ENCODE data around the gene LGI1.

LGI1 gene

DNA sequence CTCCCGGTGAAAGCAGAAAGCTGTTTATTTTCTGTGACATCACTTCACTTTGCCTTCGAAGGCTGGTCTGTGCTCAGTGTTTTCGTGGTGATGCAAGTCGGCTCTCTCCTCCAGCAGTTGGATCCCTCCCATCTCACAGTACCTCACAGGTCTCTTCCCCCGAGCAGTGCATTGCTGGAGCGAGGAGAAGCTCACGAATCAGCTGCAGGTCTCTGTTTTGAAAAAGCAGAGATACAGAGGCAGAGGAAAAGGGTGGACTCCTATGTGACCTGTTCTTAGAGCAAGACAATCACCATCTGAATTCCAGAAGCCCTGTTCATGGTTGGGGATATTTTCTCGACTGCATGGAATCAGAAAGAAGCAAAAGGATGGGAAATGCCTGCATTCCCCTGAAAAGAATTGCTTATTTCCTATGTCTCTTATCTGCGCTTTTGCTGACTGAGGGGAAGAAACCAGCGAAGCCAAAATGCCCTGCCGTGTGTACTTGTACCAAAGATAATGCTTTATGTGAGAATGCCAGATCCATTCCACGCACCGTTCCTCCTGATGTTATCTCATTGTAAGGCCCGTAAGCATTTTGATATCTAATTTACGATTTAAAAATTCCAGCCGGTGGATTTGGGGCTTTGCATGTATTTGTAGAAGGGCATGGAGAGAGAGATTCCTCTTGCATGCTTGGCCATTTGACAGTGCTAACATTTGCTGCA lies at the start of gene LGI1:
LGI1 (plus strand) TSS at position 136 of the 707 bp plus-strand sequence; CDS start at position 345, 209 bp downstream.
- no peak for DNase-seq

DNA sequence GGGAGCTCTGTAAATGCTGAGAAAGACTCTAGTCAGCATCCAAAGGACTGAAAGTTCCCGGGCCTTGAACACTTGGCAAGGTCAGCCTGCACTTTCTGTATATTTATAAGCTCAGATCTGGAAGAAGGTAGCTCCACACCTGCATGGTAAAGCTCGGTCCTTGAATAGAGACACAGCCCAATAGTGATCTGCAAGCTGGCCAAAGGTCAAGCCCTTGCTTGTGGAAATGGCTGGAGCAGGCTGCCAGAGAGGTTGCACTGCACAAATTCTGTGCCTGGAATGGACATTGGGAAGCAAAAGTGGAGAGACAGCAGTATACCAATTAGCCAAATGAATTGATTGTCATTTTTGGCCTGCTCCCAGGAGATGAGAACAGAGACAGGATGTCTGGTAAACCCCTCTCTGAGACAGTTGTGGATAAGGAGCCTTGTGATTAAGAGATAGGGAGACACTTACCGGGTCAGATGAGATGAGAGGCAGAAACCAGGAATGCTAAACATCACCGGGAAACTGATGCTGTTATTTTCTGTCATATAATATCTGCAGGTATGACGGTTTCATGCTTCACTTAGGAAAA lies 47.3 kb upstream of the LGI1 start:
- no peak for DNase-seq

DNA sequence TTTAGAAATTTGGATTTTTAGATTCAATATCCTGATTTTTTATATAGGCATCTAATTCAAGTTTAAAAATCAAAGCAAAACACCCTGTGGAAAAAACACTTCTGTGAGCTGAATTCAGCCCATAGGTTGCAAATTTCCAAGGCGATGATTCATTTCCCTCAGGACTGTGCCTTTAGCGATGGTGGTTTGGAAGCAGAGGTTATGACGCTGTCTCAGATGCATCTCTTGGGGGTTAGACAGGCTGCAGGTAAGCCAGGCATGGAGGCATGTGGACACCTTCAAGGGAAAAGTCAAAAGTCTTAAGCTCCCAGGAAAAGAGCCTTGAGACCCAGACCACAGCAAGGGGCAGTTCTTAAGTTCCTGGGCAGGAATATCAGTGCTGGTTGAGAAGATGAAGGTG lies 45.8 kb upstream of the LGI1 start:
- no peak for DNase-seq

DNA sequence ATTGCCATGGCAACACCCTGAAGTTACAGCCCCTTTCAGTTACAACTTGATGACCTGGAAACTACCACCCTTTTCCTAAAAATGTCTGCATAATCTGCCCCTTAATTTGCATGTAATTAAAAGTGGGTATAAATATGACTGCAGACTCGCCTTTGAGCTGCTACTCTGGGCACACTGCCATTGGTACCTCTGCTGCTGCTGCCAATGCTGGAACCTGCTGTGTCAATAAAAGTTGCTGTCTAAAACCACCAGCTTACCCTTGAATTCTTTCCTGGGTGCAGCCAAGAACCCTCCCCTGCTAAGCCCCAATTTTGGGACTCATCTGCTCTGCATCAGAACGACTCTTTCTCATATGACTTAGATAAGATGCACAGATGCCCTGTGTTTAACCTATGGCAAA lies 45.1 kb upstream of the LGI1 start:
- DNase-seq = no peak

DNA sequence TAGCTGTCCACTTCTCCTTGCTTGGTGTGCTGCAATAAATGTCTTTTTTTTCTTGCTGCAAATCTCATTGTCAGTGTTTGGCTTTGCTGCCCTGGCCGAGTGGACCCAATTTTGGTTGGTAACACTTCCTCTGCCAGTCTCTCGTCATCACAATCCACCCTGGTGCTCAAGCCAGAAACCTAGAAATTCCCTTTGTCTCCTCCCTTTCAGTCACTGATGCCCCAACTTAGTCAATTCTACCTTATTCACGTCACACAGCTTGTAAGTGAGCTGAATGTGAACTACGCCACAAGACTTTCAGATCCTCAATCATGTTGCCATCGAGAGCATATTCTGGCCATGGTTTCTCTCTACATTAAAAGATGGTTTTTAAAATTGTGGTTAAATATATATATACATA lies 42.4 kb upstream of the LGI1 start:
- DNase-seq = no peak

DNA sequence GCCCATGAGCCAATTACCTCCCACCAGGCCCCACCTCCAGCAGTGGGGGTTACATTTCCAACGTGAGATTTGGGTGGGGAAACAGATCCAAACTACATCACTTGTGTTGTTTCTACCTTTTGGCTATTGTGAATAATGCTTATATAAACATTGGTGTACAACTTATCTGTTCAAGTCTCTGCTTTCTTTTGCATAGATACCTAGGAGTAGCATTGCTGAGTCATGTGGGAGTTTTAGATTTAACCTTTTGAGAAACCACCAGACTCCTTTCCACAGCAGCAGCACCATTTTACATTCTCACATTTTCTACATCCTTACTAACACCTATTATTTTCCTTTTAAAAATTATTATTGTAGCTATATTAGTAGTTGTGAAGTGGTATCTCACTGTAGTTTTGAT lies 41.0 kb upstream of the LGI1 start:
- DNase-seq = no peak

DNA sequence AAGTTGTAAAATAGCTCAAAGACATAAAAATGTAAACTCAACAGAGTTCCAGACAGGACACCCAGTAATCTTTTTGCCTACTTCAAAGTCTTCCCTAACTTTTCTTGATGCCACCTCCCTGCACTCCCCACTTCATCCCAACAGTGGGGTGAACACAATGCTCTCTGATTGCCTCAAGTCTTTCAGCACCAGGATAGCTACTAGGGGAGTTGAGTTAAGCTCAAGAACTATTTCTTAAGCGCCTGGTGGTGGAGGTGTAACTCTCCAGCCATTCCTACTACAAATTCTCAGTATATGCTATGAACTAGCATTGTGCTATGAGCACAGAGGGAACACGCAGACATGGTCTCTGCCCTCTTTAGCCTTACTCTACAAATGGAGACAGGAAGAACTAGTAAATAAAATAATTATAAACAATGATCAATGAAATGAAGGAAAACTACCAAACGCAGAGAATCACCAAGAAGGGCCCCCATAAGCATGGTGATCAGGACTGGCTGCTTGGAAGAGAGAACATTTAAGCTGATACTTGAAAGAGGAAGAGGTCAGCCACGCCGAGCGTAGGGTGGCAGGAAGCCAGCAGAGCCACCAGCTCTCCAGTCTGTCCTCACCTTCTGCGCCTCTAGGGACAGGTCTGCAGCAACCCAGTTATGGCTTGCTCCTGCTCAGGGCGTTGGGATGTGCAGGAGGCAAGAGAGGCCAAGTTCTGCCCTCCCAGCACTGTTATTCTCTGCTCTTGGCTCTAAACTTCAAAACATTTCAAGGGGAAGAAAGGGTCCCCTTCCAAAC lies 38.6 kb upstream of the LGI1 start:
- DNase-seq = no peak

DNA sequence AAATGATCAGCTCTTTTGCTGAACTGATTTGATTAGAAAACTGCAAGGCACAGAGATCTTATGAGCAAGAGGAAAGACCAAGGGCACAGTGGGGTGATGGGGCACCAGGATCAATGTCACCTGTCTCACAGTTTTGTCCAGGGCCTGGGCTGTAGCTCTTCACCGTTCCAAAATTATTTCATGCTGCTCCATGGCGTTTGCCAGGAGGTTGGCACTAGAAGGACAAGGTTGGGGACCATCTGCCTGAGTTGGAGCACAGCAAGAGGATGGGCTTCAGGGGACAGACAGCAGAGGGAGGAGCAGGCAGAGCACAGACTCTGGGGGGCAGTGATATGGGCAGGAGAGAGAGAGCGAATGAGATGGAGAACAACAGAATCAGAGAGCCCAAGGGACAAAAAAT lies 37.8 kb upstream of the LGI1 start:
- DNase-seq = no peak

DNA sequence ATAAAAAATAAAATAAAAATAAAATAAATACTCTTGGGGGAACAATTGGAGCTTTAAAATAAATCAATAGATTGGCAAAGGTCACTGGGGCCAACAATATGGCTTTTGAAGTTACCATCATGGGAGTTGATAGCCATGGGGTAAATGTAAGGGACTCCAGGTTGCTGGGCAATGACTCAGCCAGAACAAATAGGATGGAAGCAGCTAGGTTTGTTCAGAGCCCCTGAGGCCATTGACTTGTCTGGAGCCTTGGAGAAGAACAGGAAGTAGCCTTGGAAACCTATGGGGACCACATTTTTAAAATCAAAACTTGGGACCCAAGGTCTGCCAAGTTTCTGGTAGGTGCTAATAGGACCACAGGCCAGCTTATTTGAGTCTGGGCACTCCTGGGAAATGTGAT lies 35.2 kb upstream of the LGI1 start:
- no peak for DNase-seq

DNA sequence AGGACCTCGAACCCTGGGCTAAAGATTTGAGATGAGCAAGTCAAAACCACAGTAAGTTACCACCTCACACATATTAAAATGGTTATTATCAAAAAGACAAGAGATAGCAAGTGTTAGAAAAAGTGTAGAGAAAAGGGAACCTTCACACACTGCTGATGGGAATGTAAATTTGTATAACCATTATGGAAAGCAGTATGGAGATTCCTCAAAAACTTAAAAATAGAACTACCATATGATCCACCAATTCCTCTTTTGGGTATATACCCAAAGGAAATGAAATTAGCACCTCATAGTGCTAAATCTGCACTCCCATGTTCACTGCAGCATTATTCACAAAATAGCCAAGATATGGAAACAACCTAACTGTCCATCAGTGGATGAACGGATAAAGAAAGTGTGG lies 34.6 kb upstream of the LGI1 start:
- DNase-seq = no peak

DNA sequence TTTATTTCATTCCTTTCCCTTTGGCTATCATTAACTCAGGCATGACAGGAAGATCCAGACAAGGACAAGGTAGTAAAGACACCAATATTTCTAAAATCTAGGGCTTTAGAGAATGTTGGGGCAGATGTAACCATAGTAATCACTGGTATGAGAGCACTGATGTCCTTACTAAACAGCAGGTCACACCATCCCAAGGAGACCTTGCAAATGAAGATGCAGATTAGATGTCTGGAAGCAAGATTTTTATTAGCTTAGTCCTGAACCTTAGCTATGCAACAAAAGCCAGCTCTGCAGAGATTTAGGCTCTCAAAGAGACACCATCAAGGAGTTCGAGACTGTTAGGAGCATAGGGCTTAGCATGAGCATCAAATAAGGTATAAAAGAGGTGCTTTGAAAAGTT lies 31.7 kb upstream of the LGI1 start:
- DNase-seq = no peak

DNA sequence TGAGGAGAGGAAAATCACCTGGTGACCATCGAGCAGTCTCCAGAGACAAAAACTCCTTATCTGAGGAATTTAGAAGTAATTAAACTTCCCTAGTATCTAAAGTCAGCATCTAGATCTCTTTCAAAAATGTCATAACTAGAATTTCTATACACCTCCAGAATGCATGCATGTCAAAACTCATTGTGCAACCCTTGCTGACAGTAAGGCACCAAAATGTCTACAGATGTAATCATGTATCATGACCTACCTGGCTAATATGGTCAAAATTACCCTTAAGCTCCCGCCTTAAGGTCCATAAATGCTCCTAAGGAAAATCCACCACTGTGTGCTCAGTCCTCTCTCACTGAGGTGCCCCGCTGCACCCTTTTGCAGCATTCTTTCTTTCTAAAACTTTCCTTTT lies 16.4 kb upstream of the LGI1 start:
- DNase-seq = no peak

DNA sequence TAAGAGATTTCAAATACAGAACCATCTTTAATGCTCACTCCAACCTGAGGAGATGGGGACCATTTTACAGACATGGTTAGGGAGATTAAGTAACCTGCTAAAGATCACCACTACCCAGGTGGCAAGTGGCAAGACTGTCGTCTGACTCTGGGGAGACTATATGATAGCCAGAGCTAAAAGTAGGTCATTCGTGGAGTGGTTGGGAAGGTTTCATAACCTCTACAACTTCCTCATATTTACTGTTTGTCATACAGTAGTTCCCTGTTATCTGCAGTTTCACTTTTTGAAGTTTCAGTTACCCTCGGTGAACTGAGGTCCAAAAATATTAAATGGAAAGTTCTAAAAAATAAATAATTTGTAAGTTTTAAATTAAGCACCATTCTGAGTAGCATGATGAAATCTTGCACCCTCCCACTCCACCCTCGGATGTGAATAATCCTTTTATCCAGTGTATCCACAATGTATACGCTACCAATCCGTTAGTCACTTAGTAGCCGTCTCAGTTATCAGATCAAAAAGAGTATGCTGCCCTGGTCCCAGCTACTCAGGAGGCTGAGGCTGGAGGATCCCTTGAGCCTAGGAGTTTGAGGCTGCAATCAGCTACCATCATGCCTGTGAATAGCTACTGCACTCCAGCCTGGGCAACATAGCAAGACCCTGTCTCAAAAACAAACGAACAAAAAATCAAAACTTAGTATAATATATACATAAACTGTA lies 14.9 kb upstream of the LGI1 start:
- no peak for DNase-seq

DNA sequence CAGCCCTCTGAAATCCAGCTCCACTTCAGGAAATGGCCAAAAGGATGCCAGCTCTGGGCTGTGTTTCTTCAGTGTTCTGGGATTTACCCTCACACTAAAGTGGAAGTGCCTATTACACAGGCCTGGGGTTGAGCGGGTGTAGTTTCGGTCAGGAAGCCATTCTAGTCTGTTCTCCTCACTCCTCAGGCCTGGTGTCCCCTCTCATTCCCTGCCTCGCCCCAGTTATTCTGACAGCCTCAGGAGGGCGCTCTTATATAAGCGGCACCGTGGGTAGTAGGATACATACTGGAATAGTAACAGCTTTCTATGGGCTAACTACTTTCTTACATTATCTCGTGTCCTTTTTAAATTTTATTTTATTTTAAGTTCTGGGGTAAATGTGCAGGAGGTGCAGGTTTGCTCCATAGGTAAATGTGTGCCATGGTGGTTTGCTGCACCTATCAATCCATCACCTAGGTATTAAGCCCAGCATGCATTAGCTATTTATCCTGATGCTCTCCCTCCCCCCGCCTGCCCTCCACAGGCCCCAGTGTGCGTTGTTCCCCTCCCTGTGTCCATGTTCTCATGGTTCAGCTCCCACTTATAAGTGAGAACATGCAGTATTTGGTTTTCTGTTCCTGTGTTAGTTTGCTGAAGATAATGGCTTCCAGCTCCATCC lies 12.2 kb upstream of the LGI1 start:
- no peak for DNase-seq

DNA sequence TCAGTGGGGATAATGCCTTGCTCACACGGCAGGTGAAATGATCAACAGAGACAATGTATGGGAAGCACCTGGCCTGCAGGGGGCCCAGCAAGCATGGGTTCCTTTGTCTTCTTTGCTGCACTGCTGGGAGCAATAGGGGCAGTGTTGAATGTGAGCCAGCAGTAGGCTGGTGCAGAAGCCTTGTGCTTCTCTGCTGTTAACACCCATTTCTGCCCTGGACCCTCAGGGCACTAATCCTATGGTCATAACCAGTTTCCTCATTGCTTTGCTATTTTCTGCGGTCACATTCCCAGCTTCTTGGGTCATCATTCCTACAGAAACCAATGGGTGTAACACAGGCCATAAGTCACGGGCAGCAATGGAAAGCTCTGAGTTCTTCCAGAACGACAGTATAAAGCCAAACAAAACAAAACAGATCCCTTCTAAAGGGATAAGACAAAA lies 10.9 kb upstream of the LGI1 start:
- DNase-seq = no peak

DNA sequence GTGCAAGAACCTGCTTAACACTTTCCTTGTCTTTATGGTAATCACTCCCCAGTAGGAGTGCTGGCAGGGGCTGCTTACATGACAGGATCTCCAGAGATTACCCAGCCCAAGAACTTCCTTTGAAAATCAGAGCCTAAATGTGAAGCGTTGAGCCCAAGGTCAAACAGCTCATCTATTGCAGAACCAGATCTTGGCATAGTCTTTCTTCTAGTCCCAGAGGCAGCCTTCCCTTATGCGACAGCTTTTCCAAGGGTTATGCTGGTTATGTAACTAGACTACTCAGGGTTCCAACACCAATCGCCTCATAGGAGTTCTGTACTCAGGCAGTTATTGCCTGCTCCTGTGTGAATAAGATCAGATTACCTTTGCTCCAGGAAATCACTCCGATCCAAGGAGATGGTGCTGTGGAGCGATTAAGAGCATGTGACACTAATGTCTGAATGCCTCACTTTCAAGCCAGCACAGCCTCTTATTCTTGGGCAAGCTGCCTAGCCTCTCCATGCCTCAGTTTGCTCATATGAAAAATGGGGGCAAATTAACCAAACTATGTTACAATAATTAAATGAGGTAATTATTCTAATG lies 8.4 kb upstream of the LGI1 start:
- DNase-seq = no peak

DNA sequence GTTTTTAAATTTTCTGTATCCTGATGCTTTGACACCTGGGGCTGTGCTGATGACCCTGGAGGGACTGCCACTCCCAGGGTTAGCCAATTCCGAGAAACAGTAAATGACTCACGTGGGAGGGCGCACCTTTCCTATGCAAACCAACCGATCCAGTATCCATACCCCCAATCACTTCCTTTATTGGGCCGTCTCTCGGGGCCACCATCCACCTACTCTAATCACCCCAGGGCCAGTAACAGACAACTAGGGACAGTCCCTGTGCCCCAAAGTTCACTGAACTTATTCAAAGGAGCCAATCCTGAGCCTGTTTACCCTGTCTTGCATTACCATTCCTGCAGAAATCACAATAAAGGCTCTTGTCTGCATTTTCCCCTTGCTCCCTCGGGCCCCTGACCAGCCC lies 6.6 kb upstream of the LGI1 start:
- no peak for DNase-seq

DNA sequence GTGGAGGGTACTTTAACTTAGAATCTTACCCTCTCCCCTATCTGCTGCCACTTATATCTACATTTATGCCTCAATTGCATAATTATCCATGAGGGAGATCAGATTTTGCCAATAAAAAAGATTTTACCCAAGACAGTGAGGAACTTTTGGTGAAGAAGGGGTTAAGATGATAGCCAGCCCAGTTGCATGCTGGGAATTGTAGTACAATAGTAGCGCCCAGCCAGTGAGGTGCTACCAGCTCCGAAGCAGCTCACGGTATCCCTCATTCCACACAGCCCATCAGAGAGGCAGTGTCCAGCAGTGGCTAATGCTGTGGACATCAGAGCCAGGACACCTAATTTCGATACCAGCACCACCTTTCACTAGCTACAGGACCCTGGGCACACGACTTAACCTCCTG lies 5.9 kb upstream of the LGI1 start:
- no peak for DNase-seq

DNA sequence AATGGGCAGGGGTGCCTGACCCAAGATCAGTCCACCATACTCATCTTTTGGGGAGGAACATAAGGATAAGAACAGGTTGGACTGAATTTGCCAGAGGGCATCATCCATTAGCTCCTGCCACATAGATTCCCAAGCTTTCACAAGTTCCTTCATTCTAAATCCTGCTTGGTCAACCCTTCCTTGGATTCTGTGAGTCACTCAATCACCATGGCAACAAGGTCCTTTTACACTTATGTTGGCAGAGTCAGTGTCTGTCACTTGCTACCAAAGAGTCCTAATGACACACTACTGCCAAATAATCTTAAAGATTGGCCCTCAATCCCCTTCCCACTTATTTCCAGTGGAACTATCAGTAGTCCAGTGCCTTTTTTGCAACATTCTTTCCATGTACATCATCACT lies 5.0 kb upstream of the LGI1 start:
- DNase-seq = no peak

DNA sequence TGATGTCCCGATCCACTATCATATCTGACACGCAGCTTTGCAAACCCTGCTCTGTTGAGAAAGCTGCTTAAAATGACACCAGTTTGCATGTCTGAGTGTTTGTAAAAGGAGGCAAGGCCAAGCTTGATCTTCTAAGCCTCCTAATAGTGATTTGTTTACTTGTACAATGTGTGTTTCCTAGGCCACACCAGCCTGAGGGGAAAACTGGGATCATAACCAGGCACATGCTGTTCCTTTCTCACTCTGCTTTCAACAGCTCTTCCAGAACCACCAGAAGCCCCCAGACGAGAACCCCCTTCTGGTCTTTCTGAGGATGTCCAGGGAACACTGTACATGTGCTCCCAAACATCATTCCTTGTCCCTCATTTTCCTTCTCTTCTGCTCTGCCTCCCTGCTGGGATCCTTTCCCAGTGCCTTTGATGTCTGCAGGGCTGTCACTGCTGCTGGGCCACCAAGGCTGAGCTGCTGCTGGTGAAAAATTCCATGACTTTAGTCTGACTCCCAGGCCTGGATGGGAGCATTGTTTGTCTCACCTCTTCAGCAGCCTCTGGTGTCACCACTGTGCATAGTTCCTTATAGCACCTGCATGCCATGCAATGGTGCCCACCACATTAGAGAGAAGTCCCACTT lies 4.0 kb upstream of the LGI1 start:
- no peak for DNase-seq

DNA sequence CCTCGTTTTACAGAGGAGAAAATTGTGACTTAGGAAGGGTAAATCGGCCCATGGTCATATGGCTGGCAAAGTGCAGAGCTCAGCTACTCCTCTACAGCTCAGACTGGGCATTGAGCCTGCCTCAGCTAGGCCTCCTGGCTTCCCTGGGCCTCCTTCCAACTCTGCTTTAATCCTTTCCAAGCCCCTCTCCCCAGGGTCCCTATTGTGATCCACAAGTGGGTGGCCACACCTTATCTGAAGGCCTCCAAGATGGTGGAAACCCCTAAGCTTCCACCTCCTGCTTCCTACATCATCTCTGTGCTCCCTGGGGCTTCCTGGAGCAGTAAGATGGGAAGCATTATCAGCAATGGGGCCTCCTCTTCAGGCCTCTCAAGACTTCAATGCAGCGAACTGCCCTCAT lies 3.0 kb upstream of the LGI1 start:
- no peak for DNase-seq

DNA sequence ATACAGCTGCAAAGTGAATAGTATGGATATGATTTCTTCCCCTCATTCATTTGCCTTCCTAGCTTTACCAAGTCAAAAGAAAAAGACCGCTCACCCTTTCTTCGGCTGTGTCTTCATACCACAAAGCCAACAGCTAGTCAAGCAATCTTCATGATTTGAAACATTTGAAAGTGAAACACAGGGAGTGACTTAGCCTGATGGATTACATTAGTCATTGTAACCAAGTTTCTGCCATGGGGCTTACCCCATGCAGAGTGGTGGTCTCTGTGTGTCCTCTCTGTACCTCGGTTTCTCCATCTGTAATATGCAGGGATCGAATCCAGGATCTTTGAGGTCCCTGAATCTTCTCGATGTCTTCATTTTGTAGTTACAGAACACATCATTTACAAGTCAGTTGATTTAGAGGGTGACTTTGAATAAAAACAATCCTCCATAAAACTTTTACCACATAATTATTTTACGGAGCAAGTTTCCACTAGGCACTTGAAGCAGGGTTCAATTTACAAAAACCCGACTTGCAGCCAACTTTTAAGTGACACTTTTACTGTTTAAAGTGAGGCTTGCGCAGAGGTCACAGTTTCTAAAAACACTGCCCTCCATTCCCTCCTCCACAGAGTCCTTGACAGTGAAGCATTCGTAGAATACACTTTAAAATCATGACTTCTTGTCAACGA lies 2.2 kb upstream of the LGI1 start:
- no peak for DNase-seq

All from NCI-H748 treated with DMSO at 0.1 percent for 48 hours (cell line).